Activated CD4-positive, alpha-beta T cell treated with anti-CD3 and anti-CD28 coated beads, Interleukin-2, Interleukin-6, amounts not matched to agents 100 ng/mL and 50 ng/mL, durations not matched to agents 16 hours and 8 hours (primary cell): ENCODE results near the gene SLC22A15.

Experiments
- DNase-seq: peaks from one replicate; pipeline ENCODE4 v3.0.0-alpha.2; 2020

The SLC22A15 gene

GRCh38 chr1:116110567-116111523 lies 134.5 kb downstream of the SLC22A15 start, which contains the start of gene MAB21L3:
TSS of gene MAB21L3 (plus strand) at chr1:116111399. CDS start at chr1:116112616, 1,217 bp downstream.
- DNase-seq, result no peak

- DNase-seq, result no peak
These were observed 135.3 kb downstream of the SLC22A15 start for GRCh38 chr1:116111524-116112021.

GRCh38 chr1:116112388-116113140 lies 136.3 kb downstream of the SLC22A15 start:
- DNase-seq, result no peak

- DNase-seq, result no peak
These were observed 137.3 kb downstream of the SLC22A15 start for GRCh38 chr1:116113615-116114014.

GRCh38 chr1:116115476-116116439 lies 139.4 kb downstream of the SLC22A15 start:
- DNase-seq, result no peak

GRCh38 chr1:116118471-116118870 lies 142.2 kb downstream of the SLC22A15 start:
- no peak for DNase-seq
